GM18907 (cell line): ENCODE results near the gene ANAPC10.
A peak's percentile ranks its signal among the peaks of the same experiment; 100 is the strongest.
"Not testable (repeated sequence)": the region's sequence is repeated elsewhere in the genome, so short reads cannot be mapped to it uniquely, and the experiment has no call there.

Experiments
- ATAC-seq: cut with Tn5 transposase; IDR thresholded peaks from one replicate; pipeline ENCODE4 v1.9.1; 2021; ENCODE audit warnings: mild to moderate bottlenecking, moderate library complexity; ENCODE audit not compliant: unreplicated experiment

ANAPC10 gene

GRCh38 chr4:145012841-145013240, 85.2 kb downstream of the ANAPC10 start:
- no peak for ATAC-seq

GRCh38 chr4:145011636-145012035, 86.4 kb downstream of the ANAPC10 start:
- no peak for ATAC-seq

- ATAC-seq = not testable (repeated sequence)
These were observed 87.7 kb downstream of the ANAPC10 start for GRCh38 chr4:145010315-145010714.

GRCh38 chr4:145003675-145004074, 94.3 kb downstream of the ANAPC10 start:
- no peak for ATAC-seq

- no peak for ATAC-seq
These were observed 96.4 kb downstream of the ANAPC10 start for GRCh38 chr4:145001635-145002034.

- not testable (repeated sequence) for ATAC-seq
These were observed 97.3 kb downstream of the ANAPC10 start for GRCh38 chr4:145000656-145001055.

- ATAC-seq = no peak
These were observed 108.7 kb downstream of the ANAPC10 start for GRCh38 chr4:144989306-144989705.

GRCh38 chr4:144985531-144985930, 112.5 kb downstream of the ANAPC10 start:
- ATAC-seq = no peak

- ATAC-seq = no peak
These were observed 113.0 kb downstream of the ANAPC10 start for GRCh38 chr4:144985014-144985413.

- no peak for ATAC-seq
These were observed 113.8 kb downstream of the ANAPC10 start for GRCh38 chr4:144984241-144984640.

- no peak for ATAC-seq
These were observed 122.3 kb downstream of the ANAPC10 start for GRCh38 chr4:144975718-144976117.

- ATAC-seq = peak; percentile 76
These were observed 127.4 kb downstream of the ANAPC10 start for GRCh38 chr4:144970597-144970996.

GRCh38 chr4:144969821-144970220, 128.2 kb downstream of the ANAPC10 start:
- ATAC-seq = no peak

- no peak for ATAC-seq
These were observed 129.4 kb downstream of the ANAPC10 start for GRCh38 chr4:144968606-144969005.

- peak; percentile 79 for ATAC-seq
These were observed 130.8 kb downstream of the ANAPC10 start for GRCh38 chr4:144967161-144967560.

GRCh38 chr4:144962300-144962699, 135.7 kb downstream of the ANAPC10 start:
- ATAC-seq = no peak

GRCh38 chr4:144955104-144955503, 142.9 kb downstream of the ANAPC10 start:
- no peak for ATAC-seq

- ATAC-seq = no peak
These were observed 143.8 kb downstream of the ANAPC10 start for GRCh38 chr4:144954230-144954629.

GRCh38 chr4:144948421-144948820, 149.6 kb downstream of the ANAPC10 start:
- ATAC-seq = no peak

GRCh38 chr4:144948009-144948408, 150.0 kb downstream of the ANAPC10 start:
- no peak for ATAC-seq
